Mucosa of rectum (tissue), 2 donors: ENCODE data around the gene JADE3.
"Not testable (repeated sequence)": the region's sequence is repeated elsewhere in the genome, so short reads cannot be mapped to it uniquely, and the experiment has no call there.

Experiments used
- H3K27ac ChIP-seq, 2 donors: one replicate each; pipeline ENCODE4 v1.7.0; 2013; ENCODE audit warnings: inconsistent platforms in 2 of 2, low read depth in 2 of 2, low read length in 2 of 2
- H3K27me3 ChIP-seq, 2 donors: one replicate each; pipeline ENCODE4 v1.7.0; 2013; ENCODE audit warnings: low read length in 2 of 2; ENCODE audit not compliant: control insufficient read depth in 2 of 2, insufficient read depth in 2 of 2
- H3K36me3 ChIP-seq, 2 donors: one replicate each; pipeline ENCODE4 v1.7.0; 2013; ENCODE audit warnings: low read length in 2 of 2; ENCODE audit not compliant: control insufficient read depth in 2 of 2, insufficient read depth in 2 of 2
- H3K4me1 ChIP-seq, 2 donors: one replicate each; pipeline ENCODE4 v1.7.0; 2013; ENCODE audit warnings: low read length in 2 of 2, mild to moderate bottlenecking in 1 of 2; ENCODE audit not compliant: control insufficient read depth in 2 of 2, insufficient read depth in 2 of 2
- H3K4me3 ChIP-seq, 2 donors: one replicate each; pipeline ENCODE4 v1.7.0; 2013; ENCODE audit warnings: low read length in 2 of 2
- H3K9ac ChIP-seq, 2 donors: one replicate each; pipeline ENCODE4 v1.7.0; 2013; ENCODE audit warnings: low read length in 2 of 2, low read depth in 1 of 2, mild to moderate bottlenecking in 1 of 2
- H3K9me3 ChIP-seq, 2 donors: one replicate each; pipeline ENCODE4 v1.7.0; 2013; ENCODE audit warnings: low read length in 2 of 2; ENCODE audit not compliant: control insufficient read depth in 2 of 2
- donor health status: healthy.
- donor health status: Normal muscosa, but diverticular disease.

JADE3 gene

DNA sequence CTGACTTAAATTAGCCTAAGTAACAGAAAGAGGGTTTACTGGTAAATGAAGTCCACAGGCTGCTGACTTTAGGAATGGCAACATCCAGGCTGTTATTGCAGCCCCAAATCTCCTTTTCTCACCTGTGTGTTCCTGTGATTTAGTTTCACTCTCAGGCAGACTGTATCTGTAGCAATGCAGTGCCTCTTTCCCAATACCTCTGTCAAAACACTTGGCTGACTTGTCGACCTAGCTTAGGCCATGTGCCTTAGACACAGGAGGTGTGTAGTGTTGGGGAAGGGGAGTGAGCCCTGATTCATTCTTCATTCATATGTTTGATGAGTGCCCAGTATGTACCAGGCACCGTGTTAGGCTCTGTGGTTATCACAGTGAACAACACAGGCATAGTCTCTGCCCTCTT is 46.9 kb downstream of the JADE3 start:
- Histone ChIP-seq H3K4me1 (peaks cover 0 to under 1% of the 10 kb centered on the region in 2 donors), H3K27me3 (peaks cover 0 to 9% of the 10 kb centered on the region in 2 donors), H3K27ac (no peak overlapping the region), H3K9ac (no peak overlapping the region), H3K36me3 (no peaks in the 10 kb centered on the region), H3K4me3 (no peak overlapping the region), H3K9me3 (no peaks in the 10 kb centered on the region)

DNA sequence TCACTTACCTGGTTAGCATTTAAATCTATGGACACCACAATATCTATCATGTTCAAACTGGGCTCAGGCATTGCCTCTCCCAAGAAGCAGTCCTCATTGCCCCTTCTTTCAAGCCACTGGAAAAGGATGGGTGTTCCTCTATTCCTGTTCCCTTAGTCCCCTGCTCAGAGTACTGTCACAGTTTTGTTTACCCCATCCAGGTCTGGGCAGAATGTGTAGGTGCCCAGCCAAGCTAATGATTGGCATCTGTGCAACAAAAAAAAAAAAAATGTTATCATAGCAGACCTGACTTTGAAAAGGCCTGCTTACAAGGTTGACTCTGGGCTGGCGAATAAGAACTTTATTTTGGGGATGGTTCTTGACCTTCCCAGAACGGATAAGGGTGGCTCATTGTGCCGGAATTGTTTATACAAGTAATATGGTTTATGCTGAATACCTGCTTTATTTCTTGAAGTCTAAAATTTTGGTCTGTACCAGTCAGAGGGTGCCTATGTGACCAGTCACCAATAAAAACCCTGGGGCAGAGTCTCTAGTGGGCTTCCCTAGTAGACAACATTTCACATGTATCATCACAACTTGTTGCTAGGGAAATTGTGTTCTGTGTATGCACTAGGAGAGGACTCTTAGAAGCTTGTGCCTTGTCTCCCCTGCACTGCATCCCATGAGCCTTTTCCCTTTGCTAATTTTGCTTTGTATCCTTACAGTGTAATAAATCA is 47.9 kb downstream of the JADE3 start:
- H3K9ac ChIP-seq: no peak overlapping the region
- no peak overlapping the region for H3K4me3 ChIP-seq
- peaks cover 0 to 9% of the 10 kb centered on the region in 2 donors for H3K27me3 ChIP-seq
- H3K27ac ChIP-seq: no peak overlapping the region
- no peaks in the 10 kb centered on the region for H3K36me3 ChIP-seq
- H3K9me3 ChIP-seq: no peaks in the 10 kb centered on the region
- no peaks in the 10 kb centered on the region for H3K4me1 ChIP-seq

DNA sequence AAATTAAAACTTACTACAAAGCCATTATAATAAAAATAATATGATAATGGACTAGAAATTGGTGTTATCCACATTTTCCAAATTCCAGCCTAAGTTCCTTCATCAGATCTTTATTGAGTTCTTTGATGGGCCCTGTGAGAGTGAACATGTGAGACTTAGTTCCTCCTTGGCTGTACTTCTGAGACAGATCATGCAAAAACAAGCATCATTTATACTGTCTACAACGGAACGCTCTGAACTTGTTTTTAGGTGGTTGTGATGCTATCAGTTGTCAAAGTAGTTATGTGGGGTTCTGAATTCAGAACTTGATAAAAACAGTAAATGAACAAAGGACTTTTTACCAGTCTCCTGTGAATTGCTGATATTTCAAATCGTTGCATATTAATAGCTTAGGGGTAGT is 48.9 kb downstream of the JADE3 start:
- Histone ChIP-seq H3K27me3 (peaks cover 0 to 9% of the 10 kb centered on the region in 2 donors), H3K36me3 (no peaks in the 10 kb centered on the region), H3K4me3 (no peak overlapping the region), H3K4me1 (no peaks in the 10 kb centered on the region), H3K9me3 (no peaks in the 10 kb centered on the region), H3K27ac (no peak overlapping the region), H3K9ac (no peak overlapping the region)

DNA sequence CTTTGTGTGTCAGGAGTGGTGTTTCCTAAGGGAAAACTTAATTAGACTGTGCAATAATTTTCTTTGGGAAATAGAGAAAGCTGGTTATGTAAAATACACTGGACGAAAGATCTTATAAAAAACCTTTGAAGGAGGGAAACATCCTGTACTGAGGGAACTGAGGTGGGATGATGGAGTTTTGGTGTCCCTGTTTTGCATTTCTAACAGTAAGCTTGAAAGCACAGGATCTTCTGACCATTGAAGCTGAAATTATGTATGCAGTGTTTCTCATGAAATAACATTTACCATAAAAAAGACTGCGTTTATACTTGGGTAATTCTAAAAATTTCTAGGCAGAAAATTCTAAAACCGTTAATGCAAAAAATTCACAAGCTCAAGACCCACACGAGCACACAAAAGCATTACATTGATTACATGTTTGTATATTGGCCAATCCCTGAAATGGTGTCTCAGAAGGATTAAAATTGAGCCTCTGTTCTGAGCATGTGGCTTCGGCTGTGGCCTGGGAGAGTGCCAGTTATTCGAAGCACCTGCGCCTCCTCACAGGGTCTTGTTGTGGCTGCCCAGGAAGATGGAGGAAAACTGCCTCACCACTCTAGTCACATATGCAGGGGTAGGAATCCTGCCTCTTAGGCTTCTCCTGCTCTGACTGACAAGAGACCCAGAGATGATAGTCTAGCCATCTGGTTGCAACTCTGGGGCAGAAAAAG is 49.5 kb downstream of the JADE3 start:
- Histone ChIP-seq H3K4me1 (no peaks in the 10 kb centered on the region), H3K9me3 (no peaks in the 10 kb centered on the region), H3K9ac (no peak overlapping the region), H3K27me3 (peaks cover 5 to 9% of the 10 kb centered on the region in 2 donors), H3K4me3 (no peak overlapping the region), H3K36me3 (no peaks in the 10 kb centered on the region), H3K27ac (no peak overlapping the region)

DNA sequence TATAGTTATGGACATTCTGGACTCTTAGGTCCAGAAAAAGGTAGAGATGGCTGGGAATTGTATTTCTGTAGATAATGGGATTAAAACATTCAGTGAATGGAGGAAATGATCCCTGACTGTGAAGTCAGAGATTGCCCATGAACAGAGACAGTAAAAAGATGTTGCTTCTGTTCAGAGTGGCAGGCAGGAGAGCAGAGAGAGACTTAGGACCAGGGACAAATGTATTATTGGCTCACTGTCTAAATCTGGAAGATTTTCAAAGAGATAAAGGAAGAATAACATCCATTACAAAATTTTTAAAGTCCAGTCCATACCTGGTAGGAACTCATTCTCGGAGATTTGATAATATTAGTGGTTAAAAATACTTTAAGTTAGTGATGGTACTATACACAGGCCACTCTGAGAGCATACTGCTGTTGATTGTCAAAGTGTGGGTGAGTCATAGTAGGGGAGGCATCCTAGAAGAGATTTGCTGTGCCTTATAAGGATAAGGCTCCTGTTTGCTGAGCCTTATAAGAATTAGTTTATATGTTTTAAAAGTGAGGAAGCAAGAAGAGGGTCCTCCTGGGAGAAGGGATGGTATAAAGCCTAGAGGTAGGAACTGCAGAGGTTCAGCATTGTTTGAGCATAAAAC is 53.0 kb downstream of the JADE3 start:
- H3K9me3 ChIP-seq: no peaks in the 10 kb centered on the region
- no peak overlapping the region for H3K4me3 ChIP-seq
- no peaks in the 10 kb centered on the region for H3K4me1 ChIP-seq
- H3K36me3 ChIP-seq: no peaks in the 10 kb centered on the region
- H3K27me3 ChIP-seq: peaks cover 3 to 5% of the 10 kb centered on the region in 2 donors
- H3K9ac ChIP-seq: no peak overlapping the region
- no peak overlapping the region for H3K27ac ChIP-seq

DNA sequence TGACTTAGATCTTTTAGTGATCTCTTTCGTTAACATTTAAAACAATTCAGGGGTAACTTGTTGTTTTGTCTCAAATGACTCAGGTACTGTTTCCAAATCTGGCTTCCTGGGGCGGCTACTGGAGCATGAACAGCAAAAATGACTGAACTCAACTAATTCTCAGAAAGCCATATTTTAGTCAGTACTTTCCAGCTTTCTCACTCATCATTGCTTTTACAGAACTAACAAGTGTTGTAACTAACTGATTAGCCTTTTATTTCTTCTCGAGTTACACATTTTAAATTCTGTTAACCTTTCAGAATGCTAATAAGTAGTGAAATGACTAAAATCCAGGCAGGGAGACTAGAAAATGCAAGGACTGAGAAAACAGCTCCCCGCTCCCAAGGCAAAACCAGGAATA is 55.3 kb downstream of the JADE3 start:
- Histone ChIP-seq H3K9ac (no peak overlapping the region), H3K36me3 (no peaks in the 10 kb centered on the region), H3K27ac (no peak overlapping the region), H3K9me3 (no peaks in the 10 kb centered on the region), H3K27me3 (peaks cover 5 to 7% of the 10 kb centered on the region in 2 donors), H3K4me1 (no peaks in the 10 kb centered on the region), H3K4me3 (no peak overlapping the region)

DNA sequence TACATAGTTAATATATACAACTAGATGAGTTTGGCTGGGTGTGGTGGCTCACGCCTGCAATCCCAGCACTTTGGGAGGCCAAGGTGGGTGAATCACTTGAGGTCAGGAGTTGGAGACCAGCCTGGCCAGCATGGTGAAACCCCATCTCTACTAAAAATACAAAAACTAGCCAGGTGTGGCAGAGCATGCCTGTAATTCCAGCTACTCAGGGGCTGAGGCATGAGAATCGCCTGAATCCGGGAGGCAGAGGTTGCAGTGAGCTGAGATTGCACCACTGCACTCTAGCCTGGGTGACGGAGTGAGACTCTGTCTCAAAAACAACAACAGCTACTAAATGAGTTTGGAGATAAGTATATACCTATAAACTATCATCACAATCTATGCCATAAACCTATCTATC is 64.8 kb downstream of the JADE3 start:
- not testable (repeated sequence) for H3K27ac ChIP-seq, H3K4me1 ChIP-seq

DNA sequence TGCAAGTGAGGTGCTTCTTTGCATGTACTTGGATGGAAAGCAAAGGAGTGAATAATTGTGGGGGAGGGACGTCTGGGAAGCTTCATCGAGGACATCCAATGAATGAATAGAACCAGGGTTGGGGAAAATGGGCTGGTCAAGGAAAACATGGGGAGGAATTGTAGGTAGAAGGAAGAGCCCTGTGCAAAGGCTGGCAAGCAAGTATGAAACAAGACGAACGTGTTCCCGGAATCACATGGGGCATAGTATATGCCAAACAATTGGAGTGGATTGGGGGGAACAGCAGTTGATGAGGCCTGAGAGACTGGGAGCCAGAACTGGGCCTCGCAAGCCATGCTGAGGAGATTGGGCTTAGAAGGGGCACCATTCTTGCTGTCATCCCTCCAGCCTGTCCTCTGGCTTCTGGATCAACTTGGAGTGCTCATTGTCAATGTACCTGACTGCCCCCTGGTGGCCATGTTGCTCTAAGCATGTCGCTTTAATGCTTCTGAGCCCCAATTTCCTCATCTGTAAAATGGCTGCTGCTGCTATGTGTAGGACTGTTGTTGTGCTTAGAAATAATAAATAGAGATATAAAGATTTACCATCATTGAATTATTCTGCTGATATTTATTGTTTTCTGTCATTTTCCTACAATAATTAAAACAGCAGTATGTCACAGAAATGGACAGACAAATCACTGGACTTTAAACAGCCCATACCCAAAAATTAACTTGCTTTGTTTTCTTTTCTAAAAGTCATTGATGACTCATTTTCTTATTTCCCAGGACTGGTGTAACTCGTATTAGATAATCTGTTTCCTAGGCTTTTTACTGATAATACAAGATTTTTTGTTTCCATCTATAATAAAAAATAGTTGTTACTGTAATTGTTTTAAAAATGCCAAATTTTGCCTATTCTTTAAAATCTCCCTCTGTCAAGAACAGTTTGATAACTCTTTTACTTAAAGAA is 66.4 kb downstream of the JADE3 start:
- Histone ChIP-seq H3K4me1 (no peaks in the 10 kb centered on the region), H3K36me3 (no peaks in the 10 kb centered on the region), H3K9me3 (no peaks in the 10 kb centered on the region), H3K4me3 (no peak overlapping the region), H3K27me3 (peaks cover 0 to 6% of the 10 kb centered on the region in 2 donors), H3K27ac (no peak overlapping the region), H3K9ac (no peak overlapping the region)

More for the DNA sequence above, 64.8 kb downstream of the JADE3 start:
- H3K36me3 ChIP-seq, H3K9me3 ChIP-seq, H3K4me3 ChIP-seq, H3K27me3 ChIP-seq, H3K9ac ChIP-seq: not testable (repeated sequence)

DNA sequence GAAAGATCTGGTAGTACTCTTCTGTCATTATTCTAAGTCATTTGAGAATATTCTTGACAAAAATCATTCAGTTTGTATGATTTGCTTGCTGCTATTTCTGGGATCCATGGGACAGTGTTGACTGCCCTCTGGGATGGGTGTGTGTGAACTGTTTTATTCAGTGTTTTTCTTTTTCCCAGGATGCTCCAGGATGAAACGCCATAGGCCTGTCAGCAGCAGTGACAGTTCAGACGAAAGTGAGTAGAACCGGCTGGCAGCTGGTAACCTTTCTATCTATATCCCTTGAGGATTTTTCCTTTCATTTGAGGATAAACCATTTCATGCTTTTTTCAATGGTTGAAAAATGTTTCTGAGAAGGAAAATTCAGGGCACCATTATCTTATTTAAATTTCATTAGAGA is 72.5 kb downstream of the JADE3 start:
- H3K36me3 ChIP-seq: peaks cover 0 to 4% of the 10 kb centered on the region in 2 donors
- H3K9ac ChIP-seq: no peak overlapping the region
- no peaks in the 10 kb centered on the region for H3K9me3 ChIP-seq
- H3K27ac ChIP-seq: no peak overlapping the region
- no peak overlapping the region for H3K4me3 ChIP-seq
- H3K4me1 ChIP-seq: no peaks in the 10 kb centered on the region
- H3K27me3 ChIP-seq: peaks cover 0 to 2% of the 10 kb centered on the region in 2 donors
